Uterus (tissue), 2 donors: ENCODE results near the gene TXNL4A.

Source experiments
- POLR2A ChIP-seq, 2 donors: fragments of 450-650 bp; IDR thresholded peaks; one replicate each; pipeline ENCODE4 v1.6.1; 2016; ENCODE audit warnings: antibody characterized with exemption in 2 of 2, mild to moderate bottlenecking in 1 of 2, moderate library complexity in 1 of 2
- TF ChIP-seq, protein P1 (sequence below), 4 experiments: fragments of 200-600 bp in 2 of 4; fragments of 450-650 bp in 2 of 4; sonication (generic) in 2 of 4; IDR thresholded peaks; one replicate each; pipeline ENCODE4 v1.5.1; 2016 to 2019; ENCODE audit warnings: antibody characterized with exemption in 4 of 4, mild to moderate bottlenecking in 2 of 4, moderate library complexity in 1 of 4

DNA sequence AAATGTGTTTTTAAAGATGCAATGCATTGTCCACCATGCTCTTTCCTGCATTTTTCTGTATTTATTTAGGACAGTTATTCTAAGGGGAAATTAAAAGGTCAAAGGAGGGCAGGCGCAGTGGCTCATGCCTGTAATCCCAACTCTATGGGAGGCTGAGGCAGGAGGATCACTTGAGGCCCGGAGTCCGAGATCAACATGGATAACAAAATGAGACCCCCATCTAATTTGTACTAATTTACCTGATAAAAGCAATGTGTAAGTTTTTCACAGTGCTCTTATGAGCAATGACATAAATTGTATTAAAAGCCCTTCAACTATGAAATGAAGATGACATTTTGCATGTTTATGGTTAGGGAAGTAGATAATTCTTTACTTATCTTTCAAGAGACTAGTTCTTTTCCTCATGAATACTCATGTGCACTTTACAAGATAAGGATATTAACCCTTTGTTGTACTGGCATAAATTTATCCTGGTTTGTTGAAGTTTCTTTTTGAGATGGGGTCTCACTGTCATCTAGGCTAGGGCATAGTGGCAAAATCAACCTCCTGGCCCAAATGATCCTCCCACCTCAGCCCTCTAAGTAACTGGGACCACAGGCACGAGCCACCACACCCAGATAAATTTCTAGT is 14.2 kb downstream of the TXNL4A start:
- TF ChIP-seq, protein P1, sequence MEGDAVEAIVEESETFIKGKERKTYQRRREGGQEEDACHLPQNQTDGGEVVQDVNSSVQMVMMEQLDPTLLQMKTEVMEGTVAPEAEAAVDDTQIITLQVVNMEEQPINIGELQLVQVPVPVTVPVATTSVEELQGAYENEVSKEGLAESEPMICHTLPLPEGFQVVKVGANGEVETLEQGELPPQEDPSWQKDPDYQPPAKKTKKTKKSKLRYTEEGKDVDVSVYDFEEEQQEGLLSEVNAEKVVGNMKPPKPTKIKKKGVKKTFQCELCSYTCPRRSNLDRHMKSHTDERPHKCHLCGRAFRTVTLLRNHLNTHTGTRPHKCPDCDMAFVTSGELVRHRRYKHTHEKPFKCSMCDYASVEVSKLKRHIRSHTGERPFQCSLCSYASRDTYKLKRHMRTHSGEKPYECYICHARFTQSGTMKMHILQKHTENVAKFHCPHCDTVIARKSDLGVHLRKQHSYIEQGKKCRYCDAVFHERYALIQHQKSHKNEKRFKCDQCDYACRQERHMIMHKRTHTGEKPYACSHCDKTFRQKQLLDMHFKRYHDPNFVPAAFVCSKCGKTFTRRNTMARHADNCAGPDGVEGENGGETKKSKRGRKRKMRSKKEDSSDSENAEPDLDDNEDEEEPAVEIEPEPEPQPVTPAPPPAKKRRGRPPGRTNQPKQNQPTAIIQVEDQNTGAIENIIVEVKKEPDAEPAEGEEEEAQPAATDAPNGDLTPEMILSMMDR (IDR thresholded peaks at IDR 0.05) = no peak
- TF ChIP-seq POLR2A (IDR thresholded peaks at IDR 0.05) = no peak
